ENCODE measurements around the gene SIM2. TPM values are rescaled to one million over a fixed set of nuclear protein-coding genes. Genes with fewer than 3 reads are reported as not detected.

Gene SIM2
- total and polyA plus RNA-seq, 2 of the 13 experiments (the other 11 are each of a cell fraction or from before 2014, with no cell fraction given), result 0.36 to 0.53 TPM

- TF ChIP-seq HNF1A (IDR thresholded peaks at IDR 0.05; ENCODE audit: low read depth) (no peak), HNF1A (CRISPR knock-in tag; IDR thresholded peaks at IDR 0.05; ENCODE audit: borderline replicate concordance) (no peak), ZNF3 (CRISPR knock-in tag; IDR thresholded peaks at IDR 0.05) (no peak), DPF2 (CRISPR knock-in tag; IDR thresholded peaks at IDR 0.05; ENCODE audit: borderline replicate concordance, low read depth) (no peak), SNAPC5 (CRISPR knock-in tag; IDR thresholded peaks at IDR 0.05; ENCODE audit: borderline replicate concordance) (no peak), CREM (IDR thresholded peaks at IDR 0.05) (no peak), CREM (CRISPR knock-in tag; IDR thresholded peaks at IDR 0.05) (no peak), ZNF121 (CRISPR knock-in tag; IDR thresholded peaks at IDR 0.05) (no peak), ZNF143 (CRISPR knock-in tag; IDR thresholded peaks at IDR 0.05) (no peak), GTF3A (CRISPR knock-in tag; conservative IDR thresholded peaks at IDR 0.05) (no peak)
Observed at GRCh38 chr21:36693489-36694030, 5.4 kb upstream of the SIM2 start (continued).

GRCh38 chr21:36694031-36694515 is 4.8 kb upstream of the SIM2 start:
- Histone ChIP-seq H3K4me3 (replicated peaks in 1 of 3; ENCODE audit: insufficient read depth in 1 of 3, low read depth in 2 of 3, low read length in 3 of 3) (no peak overlapping the region), H3K9me3 (ENCODE audit: low read length) (no peaks in the 10 kb centered on the region), H2AFZ (ENCODE audit: low read length) (no peak overlapping the region), H4K20me1 (ENCODE audit: insufficient read depth, low read length) (0 out of 2 replicates have a peak, but pooled peaks cover 2% of the 10 kb centered on the region), H3K79me2 (ENCODE audit: insufficient read depth, low read length) (no peaks in the 10 kb centered on the region), H3K4me2 (ENCODE audit: low read depth, low read length) (no peak overlapping the region), H3K27me3 (ENCODE audit: control insufficient read depth in 1 of 2, insufficient read depth in 2 of 2, low read length in 2 of 2) (peaks cover 5 to 94% of the 10 kb centered on the region in 2 experiments), H3K4me1 (ENCODE audit: insufficient read depth, low read length) (no peaks in the 10 kb centered on the region), H3K27ac (ENCODE audit: extremely low read length, insufficient read depth, low read length) (no peak overlapping the region), H3K36me3 (replicated peaks in 1 of 2; ENCODE audit: control insufficient read depth in 1 of 2, insufficient read depth in 2 of 2, low read length in 2 of 2) (no peaks in the 10 kb centered on the region), H3K9ac (ENCODE audit: insufficient read depth, low read depth, low read length) (no peak overlapping the region)
- 72% methylated on average over 8 of the region's 14 CpGs for WGBS (ENCODE audit: low lambda C conversion rate)
- ATAC-seq, result no peak
- no peak for DNase-seq (ENCODE audit: low spot score)
- no TSS peak for BruUV-seq (replicated peaks)
- in situ Hi-C loops (cut with HindIII; ENCODE audit: extremely low pct_ligation_motif_present, low pct_unique_long_range_greater_than_20kb), result no loop called here
- intact Hi-C loops (cut with micrococcal nuclease; ENCODE audit: unreplicated experiment), result no loop called here
- ChIA-PET CTCF (ENCODE audit: low intra/inter-chr PET ratio, low total read pairs) (no interaction called here), POLR2A (no interaction called here)
- FAIRE-seq, result no peak
- TF ChIP-seq ZBTB38 (CRISPR knock-in tag; IDR thresholded peaks at IDR 0.05) (no peak), ELF1 (CRISPR knock-in tag; IDR thresholded peaks at IDR 0.05) (no peak), MXD3 (CRISPR knock-in tag; IDR thresholded peaks at IDR 0.05) (no peak), NAIF1 (CRISPR knock-in tag; IDR thresholded peaks at IDR 0.05; ENCODE audit: borderline replicate concordance) (no peak), ATF7-NPFF (CRISPR knock-in tag; IDR thresholded peaks at IDR 0.05; ENCODE audit: low read depth) (no peak), ARID5B (CRISPR knock-in tag; IDR thresholded peaks at IDR 0.05) (no peak)

All from HepG2 (cell line).